ENCODE measurements around the gene NFYC.

DNA sequence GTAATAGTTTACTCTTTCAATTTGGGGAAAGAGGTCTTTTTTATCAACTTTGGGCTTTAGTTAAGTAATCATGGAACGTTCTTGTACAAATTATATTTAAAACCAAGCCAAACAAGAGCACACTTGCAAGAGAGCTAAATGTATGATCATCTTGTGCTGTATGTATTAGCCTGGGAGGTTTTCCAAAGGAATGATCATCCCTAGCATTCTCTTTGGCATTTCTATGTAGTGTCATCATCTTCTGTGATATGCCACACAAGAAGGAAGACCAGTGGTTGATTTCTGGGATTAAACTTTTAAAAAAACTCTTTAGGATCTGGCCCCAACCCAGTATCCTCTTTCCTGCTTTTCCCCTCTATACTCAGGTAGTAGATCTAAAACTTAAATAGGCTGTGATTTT, 53.7 kb downstream of the NFYC start:
- no peak for TF ChIP-seq EZH2 (IDR thresholded peaks at IDR 0.05; ENCODE audit: borderline replicate concordance, low read length)
- no peak for TF ChIP-seq CTCF (conservative IDR thresholded peaks at IDR 0.05 in 1 of 2, IDR thresholded peaks at IDR 0.05 in 1 of 2; ENCODE audit: extremely low read depth in 1 of 2, insufficient read depth in 1 of 2, low read depth in 1 of 2, low read length in 2 of 2)
